Activated T-cell treated with anti-CD3 and anti-CD28 coated beads for 4 hours (primary cell): ENCODE results near the gene BCAT1.
"Not testable (repeated sequence)": the region's sequence is repeated elsewhere in the genome, so short reads cannot be mapped to it uniquely, and the experiment has no call there.

Experiments
- DNase-seq: peaks from one replicate; pipeline ENCODE4 v3.0.0-alpha.2; 2020

BCAT1 gene

DNA sequence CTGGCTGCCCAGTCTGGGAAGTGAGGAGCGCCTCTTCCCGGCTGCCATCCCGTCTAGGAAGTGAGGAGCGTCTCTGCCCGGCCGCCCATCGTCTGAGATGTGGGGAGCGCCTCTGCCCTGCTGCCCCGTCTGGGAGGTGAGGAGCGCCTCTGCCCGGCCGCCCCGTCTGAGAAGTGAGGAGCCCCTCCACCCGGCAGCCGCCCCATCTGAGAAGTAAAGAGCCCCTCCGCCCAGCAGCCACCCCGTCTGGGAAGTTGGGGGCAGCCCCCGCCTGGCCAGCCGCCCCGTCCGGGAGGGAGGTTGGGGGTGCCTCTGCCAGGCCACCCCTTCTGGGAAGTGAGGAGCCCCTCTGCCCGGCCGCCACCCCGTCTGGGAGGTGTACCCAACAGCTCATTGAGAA, 22.8 kb downstream of the BCAT1 start:
- DNase-seq = not testable (repeated sequence)

DNA sequence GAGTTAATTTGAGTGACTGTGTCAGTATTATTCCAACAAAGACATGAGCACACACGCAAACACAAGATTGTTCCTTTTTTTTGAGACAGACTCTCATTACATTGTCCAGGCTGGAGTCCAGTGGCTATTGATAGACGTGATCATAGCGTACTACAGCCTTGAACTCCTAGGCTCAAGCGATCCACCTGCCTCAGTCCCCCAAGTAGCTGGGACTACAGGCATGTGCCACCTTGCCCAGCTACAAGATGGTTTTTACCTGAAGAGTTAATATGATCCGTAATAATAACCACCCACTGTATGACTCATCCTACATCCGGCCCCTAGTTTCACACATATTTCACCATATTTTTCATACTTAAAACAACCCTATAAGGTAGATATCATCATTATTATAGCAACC, 26.8 kb downstream of the BCAT1 start:
- DNase-seq = no peak

GRCh38 chr12:24921251-24922038, 27.5 kb downstream of the BCAT1 start:
- no peak for DNase-seq

GRCh38 chr12:24920141-24920540, 28.8 kb downstream of the BCAT1 start:
- DNase-seq = no peak

DNA sequence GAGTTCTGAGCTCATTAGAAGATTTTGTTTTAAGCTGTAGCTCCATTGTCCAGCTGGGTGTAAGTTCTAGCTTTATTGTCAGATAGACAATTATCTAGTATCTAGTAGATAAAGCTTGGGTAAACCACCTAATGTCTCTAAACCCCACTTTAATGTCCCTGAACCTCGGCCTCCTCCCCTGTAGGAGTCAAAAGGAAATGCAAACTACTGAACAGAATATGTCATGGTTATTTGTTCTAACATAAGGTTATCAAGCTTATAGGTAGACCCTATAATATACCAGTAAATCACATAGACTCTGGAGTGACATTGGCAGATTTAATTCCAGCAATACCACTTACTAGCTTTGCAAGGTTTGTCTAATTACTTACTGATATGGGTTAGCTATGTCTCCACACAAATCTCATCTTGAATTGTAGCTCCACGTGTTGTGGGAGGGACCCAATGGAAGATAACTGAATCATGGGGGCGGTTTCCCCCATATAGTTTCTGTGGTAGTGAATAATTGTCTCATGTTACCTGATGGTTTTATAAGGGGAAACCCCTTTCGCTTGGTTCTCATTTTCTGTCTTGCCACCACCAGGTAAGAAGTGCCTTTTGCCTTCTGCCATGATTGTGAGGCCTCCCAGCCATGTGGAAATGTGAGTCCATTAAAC, 29.4 kb downstream of the BCAT1 start:
- no peak for DNase-seq

- DNase-seq = no peak
Measured at GRCh38 chr12:24918596-24918995, 30.3 kb downstream of the BCAT1 start.

DNA sequence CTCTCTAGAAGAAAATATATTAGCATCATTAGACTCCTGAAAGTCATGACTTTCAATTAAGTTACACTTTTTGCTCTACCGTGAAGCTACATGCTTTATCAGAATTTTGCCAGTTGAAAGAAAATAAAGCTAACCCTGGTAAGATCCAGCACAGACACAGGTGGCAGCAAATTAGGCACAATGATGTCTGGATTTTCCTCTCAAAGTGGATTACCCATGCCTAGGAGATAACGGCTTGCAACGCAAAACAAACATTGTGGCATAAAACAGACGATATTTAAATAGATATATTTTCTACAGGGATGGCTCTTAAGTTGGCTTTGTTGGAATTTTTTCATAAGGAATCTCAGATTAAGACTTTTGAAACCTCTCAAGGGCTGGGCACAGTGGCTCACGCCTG, 33.4 kb downstream of the BCAT1 start:
- DNase-seq = no peak

DNA sequence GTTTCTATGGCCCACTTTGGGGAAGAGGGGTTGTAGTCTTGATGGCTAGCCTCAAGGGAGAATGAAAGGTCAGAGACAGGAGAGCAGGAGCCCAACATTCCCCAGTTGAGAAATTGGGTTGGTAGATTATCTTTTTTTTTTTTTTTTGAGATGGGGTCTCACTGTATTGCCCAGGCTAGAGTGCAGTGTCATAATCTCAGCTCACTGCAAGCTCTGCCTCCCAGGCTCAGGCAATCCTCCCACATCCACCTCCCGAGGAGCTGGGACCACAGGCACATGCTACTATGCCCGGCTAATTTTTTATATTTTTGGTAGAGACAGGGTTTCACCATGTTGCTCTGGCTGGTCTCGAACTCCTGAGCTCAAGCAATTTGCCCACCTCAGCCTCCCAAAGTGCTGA, 34.9 kb downstream of the BCAT1 start:
- no peak for DNase-seq

DNA sequence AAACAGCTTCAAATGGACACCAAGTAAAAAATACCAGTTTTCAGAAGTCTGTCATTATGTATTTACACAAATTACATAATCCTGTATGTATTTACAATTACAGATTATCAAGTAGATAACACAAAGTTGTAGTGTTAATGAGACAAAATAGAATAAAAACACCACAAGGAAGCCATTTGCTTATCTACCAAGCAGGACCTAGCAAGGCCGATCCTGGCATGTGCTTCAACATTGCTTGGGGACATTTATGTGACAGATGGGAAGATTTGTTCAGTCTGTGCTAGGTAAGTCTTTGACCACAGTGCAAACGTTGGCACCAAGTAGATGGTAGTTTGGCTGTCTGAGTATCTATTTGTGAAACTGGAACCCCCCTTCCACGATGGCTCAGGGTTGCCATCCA, 35.8 kb downstream of the BCAT1 start:
- DNase-seq = no peak

DNA sequence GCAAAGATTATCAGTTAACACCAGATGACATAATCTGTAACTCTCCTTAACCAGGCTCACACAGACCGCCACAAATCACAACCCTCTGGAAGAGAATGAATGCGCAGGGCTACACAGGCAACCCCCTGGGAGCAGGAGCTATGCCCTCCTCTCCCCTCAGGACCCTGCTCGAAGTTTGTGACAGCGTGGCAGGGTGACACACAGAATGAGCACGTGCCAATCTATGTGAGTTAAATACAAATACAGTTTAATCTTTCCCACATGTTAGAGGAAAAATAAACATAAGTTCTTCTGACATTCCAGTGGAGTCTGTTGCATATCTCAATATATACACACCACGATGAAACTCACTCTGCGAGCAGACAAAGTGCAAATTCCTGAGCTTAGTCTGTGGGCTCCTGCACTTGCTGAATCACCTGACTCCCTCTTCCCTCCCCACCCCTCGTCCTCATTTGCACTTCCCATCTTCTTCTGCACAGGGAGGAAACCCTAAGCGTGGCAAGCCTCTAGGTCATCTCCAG, 37.6 kb downstream of the BCAT1 start:
- no peak for DNase-seq

DNA sequence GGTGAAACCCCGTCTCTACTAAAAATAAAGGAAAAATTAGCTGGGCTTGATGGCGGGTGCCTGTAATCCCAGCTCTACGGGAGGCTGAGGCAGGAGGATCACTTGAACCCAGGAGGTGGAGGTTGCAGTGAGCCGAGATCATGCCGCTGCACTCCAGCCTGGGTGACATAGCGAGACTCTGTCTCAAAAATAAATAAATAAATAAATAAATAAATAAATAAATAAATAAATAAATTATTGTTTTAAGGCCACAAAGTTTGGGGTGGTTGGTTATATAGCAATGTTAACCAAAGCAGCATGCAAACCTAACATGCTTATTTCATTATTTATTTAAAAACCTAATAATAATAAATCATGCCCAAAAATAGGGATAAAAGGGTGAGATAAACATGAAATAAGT, 38.7 kb downstream of the BCAT1 start:
- DNase-seq = not testable (repeated sequence)

DNA sequence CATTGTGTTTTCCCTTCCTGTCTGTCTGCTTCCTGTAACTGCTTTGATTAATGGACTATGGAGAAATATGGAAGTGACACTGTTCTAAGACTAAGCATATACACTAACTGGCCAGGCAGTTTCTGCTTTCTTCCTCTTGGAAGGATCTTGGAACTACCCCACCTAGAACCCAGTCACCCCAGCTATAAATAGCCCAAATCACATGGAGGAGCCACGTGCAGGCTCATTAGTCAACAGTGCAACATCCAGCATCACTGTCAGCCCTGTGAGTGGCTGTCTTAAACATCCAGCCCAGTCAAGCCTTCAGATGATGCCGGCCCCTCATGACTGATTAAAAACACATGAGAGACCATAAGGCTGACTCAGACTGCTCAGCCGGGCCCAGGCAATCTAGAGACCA, 39.2 kb downstream of the BCAT1 start:
- DNase-seq = no peak

DNA sequence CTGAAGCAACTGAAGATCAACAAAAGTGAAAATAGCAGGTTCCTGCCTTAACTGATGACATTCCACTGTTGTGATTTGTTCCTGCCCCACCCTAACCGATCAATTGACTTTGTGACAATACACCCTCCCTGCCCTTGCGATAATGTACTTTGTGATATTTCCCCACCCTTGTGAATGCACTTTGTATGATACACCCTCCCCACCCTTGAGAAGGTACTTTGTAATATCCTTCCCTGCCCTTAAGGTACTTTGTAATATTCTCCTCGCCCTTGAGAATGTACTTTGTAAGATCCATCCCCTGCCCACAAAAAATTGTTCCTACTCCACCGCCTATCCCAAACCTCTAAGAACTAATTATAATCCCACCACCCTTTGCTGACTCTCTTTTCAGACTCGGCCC, 41.4 kb downstream of the BCAT1 start:
- DNase-seq = no peak

DNA sequence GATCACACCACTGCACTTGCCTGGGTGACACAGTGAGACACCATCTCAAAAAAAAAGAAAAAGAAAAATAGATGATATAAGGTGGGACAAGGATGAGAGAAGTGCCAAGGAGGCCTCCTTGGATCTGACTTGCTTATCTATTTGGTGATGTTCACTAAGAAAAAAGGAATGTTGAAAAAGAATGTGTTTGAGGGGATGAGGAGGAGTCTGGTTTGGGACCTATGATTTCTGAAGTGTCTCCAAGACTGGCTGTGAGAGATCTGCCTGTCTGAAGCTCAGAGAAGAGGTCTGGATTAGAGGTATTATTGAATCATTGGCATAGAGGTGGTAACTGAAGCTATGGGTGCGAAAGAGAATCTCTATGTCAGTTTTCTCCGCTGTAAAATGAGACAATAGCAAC, 42.8 kb downstream of the BCAT1 start:
- DNase-seq = no peak

DNA sequence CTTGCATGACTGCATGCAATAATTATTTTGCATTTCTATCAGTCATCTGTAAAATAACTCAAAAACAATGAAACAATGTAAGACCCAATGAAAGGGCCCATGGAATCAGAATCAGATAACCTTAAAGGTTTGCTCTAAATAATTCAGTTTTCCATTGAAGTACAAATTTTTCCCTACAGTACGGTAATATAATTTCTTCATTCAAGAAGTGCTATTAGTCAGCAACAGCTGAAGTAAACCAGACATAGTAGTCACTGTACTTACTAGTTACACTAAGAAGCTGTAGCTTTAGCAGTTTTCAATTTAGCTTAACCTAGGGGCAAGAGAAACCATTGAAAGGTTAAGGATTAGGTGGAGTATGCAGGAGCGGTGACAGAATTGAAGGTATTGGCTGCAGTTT, 43.5 kb downstream of the BCAT1 start:
- DNase-seq = no peak

- DNase-seq = no peak
Measured at GRCh38 chr12:24904871-24905270, 44.0 kb downstream of the BCAT1 start.

DNA sequence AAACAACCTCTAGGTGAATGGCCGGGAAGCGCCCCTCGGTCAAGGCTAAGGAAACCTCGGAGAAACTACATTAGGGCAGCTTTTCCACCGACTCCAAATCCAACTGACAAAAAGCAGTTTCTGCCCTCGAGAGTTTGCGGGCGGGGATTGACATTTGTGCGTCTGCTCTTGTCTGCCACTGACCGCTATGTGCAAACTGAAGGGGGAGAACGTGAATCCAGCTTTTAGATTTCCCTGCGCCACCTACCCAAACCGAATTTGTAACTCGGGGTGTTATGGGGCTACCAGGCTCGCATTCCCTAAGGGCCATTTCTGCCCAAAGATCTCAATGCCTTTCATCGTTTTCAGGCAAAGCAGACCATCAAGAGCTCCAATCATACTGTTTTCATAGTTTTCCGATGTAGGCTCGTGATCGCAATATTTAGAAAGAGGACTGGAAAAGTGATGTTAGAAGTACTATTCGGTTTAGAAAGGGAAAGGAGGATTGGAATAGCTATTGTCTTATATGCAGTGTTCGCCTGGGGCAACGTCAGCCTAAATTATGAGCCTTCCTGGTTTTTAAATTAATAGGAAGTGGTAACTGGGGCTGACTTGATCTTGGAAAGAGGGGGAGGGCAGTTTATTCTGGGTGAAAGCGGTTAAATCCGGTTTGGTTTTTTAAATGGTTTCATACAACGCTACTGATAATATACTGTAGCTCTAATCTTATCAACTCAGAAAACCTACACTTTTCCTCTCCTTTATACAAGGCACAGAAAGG, 45.4 kb downstream of the BCAT1 start:
- no peak for DNase-seq

- DNase-seq = no peak
Measured at GRCh38 chr12:24902511-24903328, 46.2 kb downstream of the BCAT1 start.

DNA sequence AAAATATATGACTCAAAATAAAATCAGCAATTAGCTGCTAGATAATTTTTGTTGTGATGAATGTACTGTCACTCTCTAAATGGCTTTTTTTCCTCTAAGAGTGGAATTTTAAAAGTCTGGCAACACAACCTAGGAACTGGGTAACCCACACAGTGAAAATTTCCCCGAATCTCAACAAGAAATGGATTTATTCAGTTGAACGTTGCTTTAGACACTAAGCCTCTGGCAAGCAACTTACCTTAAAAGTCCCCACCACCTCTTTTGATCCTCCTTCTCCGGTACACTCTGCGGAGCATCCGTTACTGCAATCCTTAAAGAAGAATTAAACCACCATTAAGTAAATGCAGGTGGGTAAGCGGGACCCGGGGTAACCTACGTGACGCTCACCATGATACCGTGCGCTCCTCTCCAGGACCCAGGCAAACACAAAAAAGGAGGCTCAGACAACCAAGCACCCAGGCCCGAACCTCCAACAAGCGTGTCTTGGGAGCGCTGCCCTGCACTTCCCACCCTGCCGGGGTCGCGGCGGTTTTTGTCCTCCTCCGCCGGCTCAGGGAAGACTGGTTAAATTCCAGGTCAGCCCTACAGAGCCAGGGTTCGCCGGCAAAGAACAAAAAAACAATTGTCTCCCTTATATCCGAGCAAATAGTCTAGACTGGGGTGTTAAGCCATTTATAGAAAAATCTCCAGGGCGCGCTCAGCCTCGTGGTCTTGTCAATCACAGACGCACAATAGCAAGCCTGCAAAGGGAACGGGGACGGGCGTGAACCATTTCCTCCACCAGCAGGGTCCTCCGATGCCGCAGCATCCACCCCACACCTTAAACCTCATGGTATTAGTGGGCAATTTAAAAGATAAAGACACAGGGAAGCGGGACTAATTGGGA, 47.1 kb downstream of the BCAT1 start:
- DNase-seq = no peak

- DNase-seq = no peak
Measured at GRCh38 chr12:24900196-24900595, 48.7 kb downstream of the BCAT1 start.

- no peak for DNase-seq
Measured at GRCh38 chr12:24899503-24900075, 49.3 kb downstream of the BCAT1 start.
